ENCODE data around the gene AMOTL2. TPM values are rescaled to one million over a fixed set of nuclear protein-coding genes. Genes with fewer than 3 reads are reported as not detected.

Gene AMOTL2
- total RNA-seq, 4 donors from 2014 or later: 54.5 to 99.0 (median 59.1) TPM

DNA sequence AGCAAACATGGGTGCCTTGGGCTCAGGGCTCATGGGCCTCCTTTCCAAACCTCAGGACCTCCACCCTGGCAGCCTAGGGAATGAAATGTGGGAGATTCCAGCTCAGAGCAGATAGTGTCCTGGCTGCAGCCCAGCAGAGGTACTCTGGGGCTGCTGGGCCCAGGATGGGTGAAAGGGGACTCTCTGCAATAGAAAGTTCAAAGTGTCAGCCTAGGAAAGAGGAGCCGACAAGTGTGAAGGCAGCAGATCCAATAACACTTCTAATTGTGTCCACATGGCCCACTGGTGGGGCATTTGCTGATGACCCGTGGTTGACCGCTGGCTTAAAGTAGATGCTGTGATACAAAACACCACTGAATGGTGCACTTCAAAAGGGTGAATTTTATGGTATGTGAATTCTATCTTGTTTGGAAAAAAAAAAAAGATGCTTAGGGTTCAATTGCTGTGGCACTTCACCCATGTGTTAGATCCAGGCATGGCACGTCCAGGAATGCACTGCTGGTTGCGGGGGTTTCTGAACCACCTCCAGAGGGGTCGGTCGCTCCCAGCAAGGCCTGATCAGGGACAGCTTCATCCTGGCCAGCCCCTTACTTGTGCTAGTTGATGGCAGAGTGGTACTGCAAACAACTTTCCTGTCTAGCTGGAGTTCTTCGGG is 20.9 kb downstream of the AMOTL2 start:
- H3K4me1 ChIP-seq: peaks cover 54 to 100% (median 61%) of the 10 kb centered on the region in 3 donors
- WGBS, 2 donors: 71 to 79% methylated on average over 7 of the region's 8 CpGs

DNA sequence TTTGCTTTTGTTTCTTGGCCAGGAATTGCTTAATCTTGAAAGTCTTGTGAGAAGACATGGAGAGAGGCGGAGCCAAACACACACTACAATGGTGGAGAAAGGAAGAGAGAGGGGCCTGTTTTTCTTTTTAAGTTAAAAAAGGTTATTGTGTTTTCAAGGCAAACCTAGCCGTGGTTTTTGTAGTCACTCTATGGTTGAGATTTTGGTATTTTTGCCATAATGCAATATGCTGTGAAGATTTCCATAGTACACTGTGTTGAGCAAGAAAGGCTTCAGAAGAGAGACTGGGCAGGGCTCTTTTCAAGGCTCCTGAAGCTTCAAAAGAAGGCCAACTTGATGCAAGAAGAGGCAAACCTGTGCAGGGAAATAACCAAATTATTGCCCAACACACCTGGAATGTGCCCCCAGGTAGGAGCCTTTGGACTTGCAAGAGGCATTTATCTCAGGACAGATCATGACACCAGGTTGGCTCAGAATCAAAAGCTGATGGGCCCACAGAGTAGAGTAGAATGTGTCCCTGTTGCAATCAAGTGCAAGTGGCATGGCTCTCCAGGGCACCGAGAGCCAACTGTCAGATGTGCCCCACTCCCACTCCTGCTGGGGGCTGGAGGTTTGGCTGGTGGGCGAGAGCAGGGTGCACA is 22.1 kb downstream of the AMOTL2 start:
- Histone ChIP-seq H3K36me3 (peaks cover 7 to 31% (median 10%) of the 10 kb centered on the region in 3 donors), H3K27me3 (no peaks in the 10 kb centered on the region), H3K4me1 (peaks cover 53 to 96% (median 53%) of the 10 kb centered on the region in 3 donors), H3K4me3 (no peak overlapping the region), H3K27ac (peak overlapping the region; percentile 81 to 100 (median 86)), H3K9me3 (no peaks in the 10 kb centered on the region)
- TF ChIP-seq POLR2A (IDR thresholded peaks at IDR 0.05): no peak
- TF ChIP-seq, protein P1, sequence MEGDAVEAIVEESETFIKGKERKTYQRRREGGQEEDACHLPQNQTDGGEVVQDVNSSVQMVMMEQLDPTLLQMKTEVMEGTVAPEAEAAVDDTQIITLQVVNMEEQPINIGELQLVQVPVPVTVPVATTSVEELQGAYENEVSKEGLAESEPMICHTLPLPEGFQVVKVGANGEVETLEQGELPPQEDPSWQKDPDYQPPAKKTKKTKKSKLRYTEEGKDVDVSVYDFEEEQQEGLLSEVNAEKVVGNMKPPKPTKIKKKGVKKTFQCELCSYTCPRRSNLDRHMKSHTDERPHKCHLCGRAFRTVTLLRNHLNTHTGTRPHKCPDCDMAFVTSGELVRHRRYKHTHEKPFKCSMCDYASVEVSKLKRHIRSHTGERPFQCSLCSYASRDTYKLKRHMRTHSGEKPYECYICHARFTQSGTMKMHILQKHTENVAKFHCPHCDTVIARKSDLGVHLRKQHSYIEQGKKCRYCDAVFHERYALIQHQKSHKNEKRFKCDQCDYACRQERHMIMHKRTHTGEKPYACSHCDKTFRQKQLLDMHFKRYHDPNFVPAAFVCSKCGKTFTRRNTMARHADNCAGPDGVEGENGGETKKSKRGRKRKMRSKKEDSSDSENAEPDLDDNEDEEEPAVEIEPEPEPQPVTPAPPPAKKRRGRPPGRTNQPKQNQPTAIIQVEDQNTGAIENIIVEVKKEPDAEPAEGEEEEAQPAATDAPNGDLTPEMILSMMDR (IDR thresholded peaks at IDR 0.05): no peak
- intact Hi-C loops (cut with DNase I): no loop called here
- no peak for DNase-seq
- WGBS, 2 donors: 44 to 58% methylated on average over 2 to 4 of the region's 4 CpGs

More for the DNA sequence above, 20.9 kb downstream of the AMOTL2 start:
- no peaks in the 10 kb centered on the region for H3K9me3 ChIP-seq
- DNase-seq: no peak
- H3K36me3 ChIP-seq: peaks cover 9 to 42% (median 15%) of the 10 kb centered on the region in 3 donors
- intact Hi-C loops (cut with DNase I): no loop called here
- TF ChIP-seq, protein P1 (IDR thresholded peaks at IDR 0.05): no peak
- TF ChIP-seq POLR2A (IDR thresholded peaks at IDR 0.05): no peak
- H3K4me3 ChIP-seq: no peak overlapping the region
- peak overlapping the region; percentile 67 to 100 (median 84) for H3K27ac ChIP-seq
- no peaks in the 10 kb centered on the region for H3K27me3 ChIP-seq

DNA sequence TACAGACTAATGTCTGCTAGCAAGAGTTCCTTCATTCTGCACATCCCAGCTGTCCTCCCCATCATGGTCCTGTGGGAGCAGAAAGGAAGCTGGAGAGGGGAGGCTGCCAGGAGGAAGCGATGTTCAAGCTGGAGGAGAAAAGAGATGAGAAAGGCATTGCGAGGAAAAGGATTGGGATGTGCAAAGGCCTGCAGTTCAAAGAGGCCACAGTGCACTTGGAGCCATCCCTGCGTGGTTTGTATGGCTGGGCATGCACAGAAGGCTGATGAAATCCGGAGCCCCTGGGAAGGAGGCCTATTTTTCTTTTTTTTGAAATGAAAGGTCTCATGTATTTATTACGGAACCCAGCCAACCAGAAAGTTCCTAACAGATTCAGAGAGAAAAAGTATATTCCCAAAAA is 22.8 kb downstream of the AMOTL2 start:
- 53 to 54% methylated on average over 5 of the region's 5 CpGs for WGBS, 2 donors
- Histone ChIP-seq H3K4me3 (no peak overlapping the region), H3K9me3 (peaks cover 0 to 7% (median 4%) of the 10 kb centered on the region in 3 donors), H3K27me3 (no peaks in the 10 kb centered on the region), H3K27ac (peak overlapping the region; percentile 81 to 100 (median 86)), H3K4me1 (peaks cover 46 to 89% (median 53%) of the 10 kb centered on the region in 3 donors), H3K36me3 (peaks cover 3 to 24% (median 3%) of the 10 kb centered on the region in 3 donors)
- no peak for DNase-seq
- intact Hi-C loops (cut with DNase I): no loop called here
- TF ChIP-seq, protein P1 (IDR thresholded peaks at IDR 0.05): no peak
- no peak for TF ChIP-seq POLR2A (IDR thresholded peaks at IDR 0.05)

DNA sequence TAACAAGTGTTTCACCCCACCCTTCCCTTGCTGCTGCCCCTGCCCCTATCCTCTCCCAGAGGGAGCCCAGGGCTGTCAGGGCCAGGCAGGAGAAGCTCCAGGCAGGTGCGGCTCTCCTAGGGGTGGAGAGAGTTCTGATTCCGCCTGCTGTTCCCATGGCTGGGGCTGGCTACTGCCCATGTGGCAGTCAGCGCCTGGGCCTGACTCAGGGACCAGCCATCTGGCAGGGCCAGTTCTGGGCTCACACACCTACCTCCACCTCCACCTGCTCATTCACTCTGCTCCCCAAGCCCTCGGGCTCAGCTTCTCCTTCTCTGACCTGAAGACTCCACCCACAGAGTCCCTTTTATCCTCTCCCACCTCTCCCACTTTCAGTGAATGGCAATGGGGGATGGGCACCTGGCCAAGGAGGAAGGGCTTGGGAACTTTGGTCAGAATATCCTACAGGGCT is 23.4 kb downstream of the AMOTL2 start:
- intact Hi-C loops (cut with DNase I): no loop called here
- TF ChIP-seq, protein P1 (IDR thresholded peaks at IDR 0.05): no peak
- TF ChIP-seq POLR2A (IDR thresholded peaks at IDR 0.05): peak in 2 of 4 donors; percentile 14 to 18
- DNase-seq: no peak
- Histone ChIP-seq H3K36me3 (peaks cover 0 to 18% (median 0%) of the 10 kb centered on the region in 3 donors), H3K9me3 (peaks cover 0 to 9% (median 4%) of the 10 kb centered on the region in 3 donors), H3K27ac (peak overlapping the region; percentile 81 to 100 (median 86)), H3K4me1 (peaks cover 44 to 83% (median 53%) of the 10 kb centered on the region in 3 donors), H3K27me3 (no peaks in the 10 kb centered on the region), H3K4me3 (no peak overlapping the region)
- WGBS, 2 donors: 43% methylated on average over 2 of the region's 4 CpGs; no CpG with 5 or more reads in 1 of the 2 donors

DNA sequence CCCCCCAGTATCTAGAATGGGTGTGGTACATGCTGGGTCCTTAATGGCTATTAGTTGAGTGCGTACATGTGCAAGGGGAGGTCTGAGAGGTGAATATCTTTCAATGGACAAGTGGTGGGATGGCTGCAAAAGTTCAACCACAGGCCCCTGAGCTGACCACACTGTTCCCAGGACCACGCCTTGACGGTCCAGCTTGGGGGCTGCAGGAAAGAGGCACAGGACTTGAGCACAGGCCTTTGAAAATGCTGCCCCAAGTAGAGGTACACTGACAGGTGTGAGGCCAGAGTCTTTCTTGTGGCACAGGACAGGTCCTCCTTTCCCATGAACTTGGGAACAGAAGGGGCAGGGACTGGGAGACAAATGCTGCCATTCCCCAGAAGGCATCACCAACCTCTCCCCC is 24.0 kb downstream of the AMOTL2 start:
- peaks cover 0 to 12% (median 0%) of the 10 kb centered on the region in 3 donors for H3K36me3 ChIP-seq
- H3K4me3 ChIP-seq: no peak overlapping the region
- TF ChIP-seq POLR2A (IDR thresholded peaks at IDR 0.05): no peak
- TF ChIP-seq, protein P1 (IDR thresholded peaks at IDR 0.05): no peak
- H3K9me3 ChIP-seq: peaks cover 0 to 9% (median 4%) of the 10 kb centered on the region in 3 donors
- peaks cover 44 to 77% (median 53%) of the 10 kb centered on the region in 3 donors for H3K4me1 ChIP-seq
- 72 to 90% methylated on average over 2 of the region's 3 CpGs for whole genome bisulfite sequencing, 2 donors
- H3K27me3 ChIP-seq: no peaks in the 10 kb centered on the region
- H3K27ac ChIP-seq: peak overlapping the region; percentile 81 to 100 (median 86)
- intact Hi-C loops (cut with DNase I): no loop called here
- DNase-seq: no peak

All from esophagus squamous epithelium (tissue), 5 donors.